OCI-LY3 (cell line): ENCODE measurements around the gene ACAD9.
A peak's percentile ranks its signal among the peaks of the same experiment; 100 is the strongest.

Experiments used
- H2AFZ ChIP-seq: fragments of 200-600, 300-600 bp; shearing (Covaris generic); 2 replicates; pipeline ENCODE4 v1.6.0; 2014; ENCODE audit warnings: antibody characterized with exemption, low read depth, low read length
- H3K27ac ChIP-seq: fragments of 200-600, 300-600 bp; sonication (generic); 2 replicates; pipeline ENCODE4 v1.5.1; 2014; ENCODE audit warnings: mild to moderate bottlenecking, low read length, moderate library complexity, mixed read lengths
- H3K27me3 ChIP-seq: fragments of 200-600, 300-600 bp; sonication (generic); 2 replicates; pipeline ENCODE4 v1.6.1; 2014; ENCODE audit warnings: low read depth, low read length, mixed read lengths
- H3K36me3 ChIP-seq: fragments of 200-600, 300-600 bp; sonication (generic); replicated peaks from 2 replicates; pipeline ENCODE3; 2014; ENCODE audit warnings: low read depth, low read length, mixed read lengths
- H3K4me1 ChIP-seq: fragments of 300-600, 200-600 bp; sonication (generic); 2 replicates; pipeline ENCODE4 v1.6.1; 2014; ENCODE audit warnings: low read length, mixed read lengths
- H3K4me2 ChIP-seq: fragments of 200-600, 300-600 bp; sonication (generic); 2 replicates; pipeline ENCODE4 v1.6.1; 2014; ENCODE audit warnings: low read length, mixed read lengths
- H3K4me3 ChIP-seq: fragments of 300-600, 200-600 bp; sonication (generic); 2 replicates; pipeline ENCODE4 v1.5.1; 2014; ENCODE audit warnings: antibody characterized with exemption, mild to moderate bottlenecking, low read length, moderate library complexity
- H3K79me2 ChIP-seq: fragments of 300-600, 200-600 bp; shearing (Covaris generic); 2 replicates; pipeline ENCODE4 v1.6.1; 2014; ENCODE audit warnings: mild to moderate bottlenecking, low read length, mixed read lengths
- H3K9ac ChIP-seq: fragments of 300-600, 200-600 bp; shearing (Covaris generic); 2 replicates; pipeline ENCODE4 v1.6.0; 2014; ENCODE audit warnings: mild to moderate bottlenecking, low read length, moderate library complexity
- H3K9me3 ChIP-seq: fragments of 200-600, 300-600 bp; shearing (Covaris generic); 2 replicates; pipeline ENCODE4 v1.6.1; 2014; ENCODE audit warnings: low read length, mixed read lengths; ENCODE audit not compliant: insufficient read depth
- H4K20me1 ChIP-seq: fragments of 200-600, 300-600 bp; sonication (generic); 2 replicates; pipeline ENCODE4 v1.6.1; 2016; ENCODE audit warnings: low read length, mixed read lengths; ENCODE audit not compliant: insufficient read depth
- EZH2phosphoT487 ChIP-seq: fragments of 200-600 bp; shearing (Covaris generic); IDR thresholded peaks from 2 replicates; pipeline ENCODE4 v1.6.1; 2018; ENCODE audit warnings: antibody characterized with exemption, mixed run types, low read depth
- TF ChIP-seq, protein P1 (sequence below): fragments of 200-600, 300-600 bp; sonication (generic); IDR thresholded peaks from 2 replicates; pipeline ENCODE4 v1.5.1; 2014; ENCODE audit warnings: antibody characterized with exemption, low read length, low read depth

The ACAD9 gene

DNA sequence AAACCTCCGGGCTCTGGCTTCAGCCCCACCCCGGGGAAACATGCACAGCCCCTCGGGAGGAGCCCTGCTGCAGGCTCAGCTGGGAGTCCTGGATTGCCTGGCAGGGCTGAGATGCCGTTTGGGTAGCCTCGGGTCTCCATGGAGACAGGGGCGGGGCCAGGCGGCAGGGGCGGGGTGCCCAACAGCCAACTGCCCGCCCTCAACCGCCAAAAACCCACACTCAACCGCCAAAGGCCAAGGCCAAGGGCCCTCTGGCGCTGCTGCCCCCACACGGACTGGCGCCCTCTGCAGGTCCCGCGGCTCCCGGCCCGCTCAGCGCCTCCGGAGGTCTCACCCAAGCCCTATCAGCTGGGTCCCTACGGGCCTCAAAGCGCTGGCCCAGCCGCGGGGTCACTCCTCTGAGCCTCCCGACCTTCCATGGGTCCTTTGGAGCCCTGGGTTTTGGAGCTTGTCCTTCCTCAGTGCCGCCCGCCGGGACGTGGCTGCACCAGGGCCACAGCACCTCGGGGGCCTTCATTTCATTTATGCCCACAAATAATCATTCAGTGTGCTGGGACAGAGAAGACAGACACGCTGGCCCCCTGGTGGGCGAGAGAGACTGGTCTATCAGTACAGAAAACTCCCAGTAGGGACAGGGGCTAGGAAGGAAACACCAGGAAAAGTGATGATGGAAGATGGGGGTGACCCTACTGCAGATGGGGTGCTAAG, 33.5 kb upstream of the ACAD9 start:
- H4K20me1 ChIP-seq: no peaks in the 10 kb centered on the region
- H3K9me3 ChIP-seq: no peaks in the 10 kb centered on the region
- TF ChIP-seq, protein P1, sequence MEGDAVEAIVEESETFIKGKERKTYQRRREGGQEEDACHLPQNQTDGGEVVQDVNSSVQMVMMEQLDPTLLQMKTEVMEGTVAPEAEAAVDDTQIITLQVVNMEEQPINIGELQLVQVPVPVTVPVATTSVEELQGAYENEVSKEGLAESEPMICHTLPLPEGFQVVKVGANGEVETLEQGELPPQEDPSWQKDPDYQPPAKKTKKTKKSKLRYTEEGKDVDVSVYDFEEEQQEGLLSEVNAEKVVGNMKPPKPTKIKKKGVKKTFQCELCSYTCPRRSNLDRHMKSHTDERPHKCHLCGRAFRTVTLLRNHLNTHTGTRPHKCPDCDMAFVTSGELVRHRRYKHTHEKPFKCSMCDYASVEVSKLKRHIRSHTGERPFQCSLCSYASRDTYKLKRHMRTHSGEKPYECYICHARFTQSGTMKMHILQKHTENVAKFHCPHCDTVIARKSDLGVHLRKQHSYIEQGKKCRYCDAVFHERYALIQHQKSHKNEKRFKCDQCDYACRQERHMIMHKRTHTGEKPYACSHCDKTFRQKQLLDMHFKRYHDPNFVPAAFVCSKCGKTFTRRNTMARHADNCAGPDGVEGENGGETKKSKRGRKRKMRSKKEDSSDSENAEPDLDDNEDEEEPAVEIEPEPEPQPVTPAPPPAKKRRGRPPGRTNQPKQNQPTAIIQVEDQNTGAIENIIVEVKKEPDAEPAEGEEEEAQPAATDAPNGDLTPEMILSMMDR: peak; percentile 65
- no peak for TF ChIP-seq EZH2phosphoT487
- peak overlapping the region; percentile 70 for H3K9ac ChIP-seq
- H3K36me3 ChIP-seq: no peaks in the 10 kb centered on the region
- H3K4me3 ChIP-seq: peak overlapping the region; percentile 83
- peak overlapping the region; percentile 94 for H3K4me2 ChIP-seq
- H3K79me2 ChIP-seq: no peaks in the 10 kb centered on the region
- no peaks in the 10 kb centered on the region for H3K27me3 ChIP-seq
- H2AFZ ChIP-seq: peak overlapping the region; percentile 97
- 0 out of 2 replicates have a peak overlapping the region, but pooled peaks have one; percentile 15 for H3K27ac ChIP-seq
- peaks cover 14% of the 10 kb centered on the region for H3K4me1 ChIP-seq

DNA sequence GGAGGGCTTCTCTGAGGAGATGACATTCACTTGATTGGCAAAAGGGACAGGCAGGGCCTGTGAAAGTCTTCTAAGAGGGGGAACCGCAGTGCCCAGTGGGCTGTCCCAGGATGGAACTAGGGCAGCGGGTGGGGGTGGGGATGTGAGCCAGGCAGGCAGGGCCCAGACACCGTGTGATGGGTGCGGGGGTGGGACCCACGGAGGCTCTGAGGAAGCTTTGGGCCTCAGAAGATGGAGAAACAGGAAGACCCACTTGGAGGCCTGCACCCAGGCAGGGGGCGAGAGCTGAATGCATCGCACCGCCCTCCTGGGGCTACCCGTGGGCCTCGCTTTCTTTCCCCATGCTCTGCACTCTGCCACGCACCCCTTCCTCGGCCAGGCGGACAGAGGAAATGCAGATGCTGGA, 32.9 kb upstream of the ACAD9 start:
- Histone ChIP-seq H4K20me1 (no peaks in the 10 kb centered on the region), H3K4me1 (peaks cover 14% of the 10 kb centered on the region), H3K4me2 (peak overlapping the region; percentile 94), H3K4me3 (peak overlapping the region; percentile 83), H3K36me3 (no peaks in the 10 kb centered on the region), H3K9ac (peak overlapping the region; percentile 70), H3K9me3 (no peaks in the 10 kb centered on the region), H2AFZ (peak overlapping the region; percentile 97), H3K79me2 (no peaks in the 10 kb centered on the region), H3K27me3 (no peaks in the 10 kb centered on the region), H3K27ac (no peak overlapping the region)
- no peak for TF ChIP-seq EZH2phosphoT487
- TF ChIP-seq, protein P1: no peak

DNA sequence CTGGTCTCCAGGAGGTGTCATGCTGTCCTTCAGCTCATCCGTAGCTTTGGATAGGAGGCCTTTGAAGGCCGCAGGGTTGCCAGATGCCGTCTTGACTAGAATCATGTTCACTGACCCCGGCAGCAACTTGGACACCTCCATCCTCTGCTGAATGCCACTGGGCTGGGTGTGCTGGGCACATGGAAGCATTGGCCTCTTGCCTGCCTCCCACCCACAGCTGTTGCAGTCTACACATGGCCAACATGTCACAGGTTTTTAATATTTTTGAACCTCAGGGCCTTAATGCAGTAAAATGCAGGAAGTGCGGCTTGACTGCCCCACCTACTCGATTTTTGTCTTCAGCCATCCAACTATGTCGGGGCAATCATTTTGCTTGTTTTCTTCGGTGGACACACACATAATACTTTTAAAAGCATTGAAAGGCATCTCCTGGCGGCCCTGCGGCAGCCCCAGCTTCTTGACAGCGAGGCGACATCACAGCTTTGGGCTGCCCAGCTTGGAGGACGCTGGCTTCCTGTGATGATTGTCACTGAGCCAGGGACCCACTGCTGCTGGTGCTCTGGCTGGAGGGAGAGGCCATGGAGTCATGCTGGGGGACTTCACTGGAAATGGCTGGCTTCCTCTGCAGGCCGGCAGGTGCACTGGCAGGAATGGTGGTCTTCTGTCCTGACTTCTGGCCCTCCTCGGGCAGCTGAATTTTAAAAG, 31.6 kb upstream of the ACAD9 start:
- H3K79me2 ChIP-seq: no peaks in the 10 kb centered on the region
- H3K9me3 ChIP-seq: no peaks in the 10 kb centered on the region
- no peak overlapping the region for H3K4me3 ChIP-seq
- H3K4me1 ChIP-seq: peaks cover 14% of the 10 kb centered on the region
- H2AFZ ChIP-seq: no peak overlapping the region
- H3K4me2 ChIP-seq: no peak overlapping the region
- no peak overlapping the region for H3K9ac ChIP-seq
- no peaks in the 10 kb centered on the region for H3K27me3 ChIP-seq
- no peak overlapping the region for H3K27ac ChIP-seq
- TF ChIP-seq EZH2phosphoT487: no peak
- TF ChIP-seq, protein P1: no peak
- H4K20me1 ChIP-seq: no peaks in the 10 kb centered on the region
- no peaks in the 10 kb centered on the region for H3K36me3 ChIP-seq

DNA sequence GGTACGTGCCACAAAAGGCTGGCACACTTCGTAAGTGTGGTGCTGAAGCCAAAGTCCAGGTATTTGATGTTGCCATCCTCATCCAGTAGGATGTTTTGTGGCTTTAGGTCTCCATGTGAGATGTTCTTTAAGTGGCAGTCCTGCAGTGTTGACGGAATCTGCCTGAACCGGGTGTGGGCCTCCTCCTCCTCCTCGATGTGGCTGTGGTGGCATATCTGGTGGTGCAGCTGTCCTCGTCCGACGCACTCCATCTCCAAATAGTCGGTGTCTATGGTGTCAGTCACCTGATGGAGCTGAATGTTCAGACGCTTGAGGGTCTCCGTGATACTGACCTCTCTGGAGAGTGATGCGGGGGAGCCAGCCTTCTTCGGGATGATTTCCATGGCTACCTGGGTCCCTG, 30.5 kb upstream of the ACAD9 start:
- Histone ChIP-seq H4K20me1 (no peaks in the 10 kb centered on the region), H3K4me1 (peaks cover 14% of the 10 kb centered on the region), H3K36me3 (no peaks in the 10 kb centered on the region), H3K27ac (no peak overlapping the region), H3K9ac (no peak overlapping the region), H3K79me2 (no peaks in the 10 kb centered on the region), H3K4me3 (no peak overlapping the region), H3K9me3 (no peaks in the 10 kb centered on the region), H3K4me2 (no peak overlapping the region), H3K27me3 (no peaks in the 10 kb centered on the region), H2AFZ (no peak overlapping the region)
- TF ChIP-seq EZH2phosphoT487: no peak
- TF ChIP-seq, protein P1: no peak
